ENCODE measurements around the gene DLEU7.

Gene DLEU7

GRCh38 chr13:50800091-50800739 lies 43.3 kb downstream of the DLEU7 start:
- H3K4me3 ChIP-seq (ENCODE audit: low read depth, low read length), result no peak overlapping the region
- no peak for TF ChIP-seq CTCF (IDR thresholded peaks at IDR 0.05; ENCODE audit: low read depth, low read length)
- peak; percentile 13 for DNase-seq (ENCODE audit: low read depth, low spot score)
- in situ Hi-C loops (cut with HindIII; ENCODE audit: low sequenced_read_pairs), result no loop called here

- TF ChIP-seq CTCF (IDR thresholded peaks at IDR 0.05; ENCODE audit: low read depth, low read length), result no peak
- H3K4me3 ChIP-seq (ENCODE audit: low read depth, low read length), result no peak overlapping the region
- in situ Hi-C loops (cut with HindIII; ENCODE audit: low sequenced_read_pairs), result no loop called here
- peak; percentile 61 for DNase-seq (ENCODE audit: low read depth, low spot score)
Observed at GRCh38 chr13:50798923-50799322, 44.6 kb downstream of the DLEU7 start.

GRCh38 chr13:50797091-50797490 lies 46.4 kb downstream of the DLEU7 start:
- peak; percentile 25 for DNase-seq (ENCODE audit: low read depth, low spot score)
- in situ Hi-C loops (cut with HindIII; ENCODE audit: low sequenced_read_pairs), result no loop called here
- no peak for TF ChIP-seq CTCF (IDR thresholded peaks at IDR 0.05; ENCODE audit: low read depth, low read length)
- H3K4me3 ChIP-seq (ENCODE audit: low read depth, low read length), result no peak overlapping the region

GRCh38 chr13:50796463-50796862 lies 47.0 kb downstream of the DLEU7 start:
- TF ChIP-seq CTCF (IDR thresholded peaks at IDR 0.05; ENCODE audit: low read depth, low read length), result no peak
- no peak overlapping the region for H3K4me3 ChIP-seq (ENCODE audit: low read depth, low read length)
- in situ Hi-C loops (cut with HindIII; ENCODE audit: low sequenced_read_pairs), result no loop called here
- DNase-seq (ENCODE audit: low read depth, low spot score), result no peak

- no peak for DNase-seq (ENCODE audit: low read depth, low spot score)
- no peak overlapping the region for H3K4me3 ChIP-seq (ENCODE audit: low read depth, low read length)
- no peak for TF ChIP-seq CTCF (IDR thresholded peaks at IDR 0.05; ENCODE audit: low read depth, low read length)
- in situ Hi-C loops (cut with HindIII; ENCODE audit: low sequenced_read_pairs), result no loop called here
Observed at GRCh38 chr13:50794226-50794625, 49.3 kb downstream of the DLEU7 start.

- no peak overlapping the region for H3K4me3 ChIP-seq (ENCODE audit: low read depth, low read length)
- no peak for TF ChIP-seq CTCF (IDR thresholded peaks at IDR 0.05; ENCODE audit: low read depth, low read length)
- DNase-seq (ENCODE audit: low read depth, low spot score), result no peak
- in situ Hi-C loops (cut with HindIII; ENCODE audit: low sequenced_read_pairs), result no loop called here
Observed at GRCh38 chr13:50793026-50793425, 50.5 kb downstream of the DLEU7 start.

All from astrocyte of the spinal cord (primary cell).